Myocyte (in vitro differentiated cells): ENCODE data around the gene ADARB1. TPM values are rescaled to one million over a fixed set of nuclear protein-coding genes. Genes with fewer than 3 reads are reported as not detected.

Experiments
- DNase-seq: peaks from one replicate; pipeline ENCODE4 v3.0.0-alpha.2; 2012; ENCODE audit warnings: low read depth
- total RNA-seq: library from RNA; depleted of rRNA; stranded (reverse); fragments of >200 nt; gene quantifications from 2 replicates; pipeline ENCODE4 v1.2.3, GENCODE V29; 2014

Gene ADARB1
- total RNA-seq, 1 donor from 2014 or later, result 15.9 TPM

- no peak for DNase-seq
These were observed 19.3 kb upstream of the ADARB1 start for GRCh38 chr21:45054927-45055612.

GRCh38 chr21:45055861-45056260 lies 18.5 kb upstream of the ADARB1 start:
- no peak for DNase-seq

- no peak for DNase-seq
These were observed 18.0 kb upstream of the ADARB1 start for GRCh38 chr21:45056296-45056904.

- no peak for DNase-seq
These were observed 17.3 kb upstream of the ADARB1 start for GRCh38 chr21:45056917-45057560.

GRCh38 chr21:45057886-45058285 lies 16.5 kb upstream of the ADARB1 start:
- DNase-seq, result no peak

GRCh38 chr21:45059121-45059520 lies 15.3 kb upstream of the ADARB1 start:
- no peak for DNase-seq

GRCh38 chr21:45060089-45060488 lies 14.3 kb upstream of the ADARB1 start:
- no peak for DNase-seq

- DNase-seq, result no peak
These were observed 13.6 kb upstream of the ADARB1 start for GRCh38 chr21:45060675-45061311.

- no peak for DNase-seq
These were observed 10.3 kb upstream of the ADARB1 start for GRCh38 chr21:45064091-45064490.

- no peak for DNase-seq
These were observed 9.6 kb upstream of the ADARB1 start for GRCh38 chr21:45064618-45065399.

- DNase-seq, result no peak
These were observed 6.7 kb upstream of the ADARB1 start for GRCh38 chr21:45067462-45068285.

- no peak for DNase-seq
These were observed 5.3 kb upstream of the ADARB1 start for GRCh38 chr21:45069085-45069484.

GRCh38 chr21:45069711-45070110 lies 4.7 kb upstream of the ADARB1 start:
- no peak for DNase-seq

- no peak for DNase-seq
These were observed 3.1 kb upstream of the ADARB1 start for GRCh38 chr21:45071078-45071873.

GRCh38 chr21:45071874-45072737 lies 2.3 kb upstream of the ADARB1 start:
- no peak for DNase-seq

- DNase-seq, result no peak
These were observed 1.6 kb upstream of the ADARB1 start for GRCh38 chr21:45072738-45073300.

- no peak for DNase-seq
These were observed 906 bp upstream of the ADARB1 start for GRCh38 chr21:45073301-45074047.
